D721Med (cell line): ENCODE measurements around the gene LARP4B.

Source experiments
- DNase-seq: peaks from one replicate; pipeline ENCODE4 v3.0.0; 2011; ENCODE audit warnings: low spot score; ENCODE audit not compliant: insufficient read length
- FAIRE-seq: peaks from 2 replicates; lab custom pipeline; 2011; peaks lifted over from hg19 to GRCh38; lab: Jason Lieb, UNC
- TF ChIP-seq, protein P1 (sequence below): IDR thresholded peaks from 2 replicates; pipeline ENCODE4 v1.5.1; 2012; ENCODE audit warnings: mild to moderate bottlenecking, control low read depth; ENCODE audit not compliant: insufficient read depth; ENCODE audit errors: missing control alignments

Gene LARP4B

GRCh38 chr10:931326-932318 is at the start of gene LARP4B:
TSS of gene LARP4B (minus strand) at chr10:931705. CDS start at chr10:885721, 45,984 bp downstream.
- TF ChIP-seq, protein P1, sequence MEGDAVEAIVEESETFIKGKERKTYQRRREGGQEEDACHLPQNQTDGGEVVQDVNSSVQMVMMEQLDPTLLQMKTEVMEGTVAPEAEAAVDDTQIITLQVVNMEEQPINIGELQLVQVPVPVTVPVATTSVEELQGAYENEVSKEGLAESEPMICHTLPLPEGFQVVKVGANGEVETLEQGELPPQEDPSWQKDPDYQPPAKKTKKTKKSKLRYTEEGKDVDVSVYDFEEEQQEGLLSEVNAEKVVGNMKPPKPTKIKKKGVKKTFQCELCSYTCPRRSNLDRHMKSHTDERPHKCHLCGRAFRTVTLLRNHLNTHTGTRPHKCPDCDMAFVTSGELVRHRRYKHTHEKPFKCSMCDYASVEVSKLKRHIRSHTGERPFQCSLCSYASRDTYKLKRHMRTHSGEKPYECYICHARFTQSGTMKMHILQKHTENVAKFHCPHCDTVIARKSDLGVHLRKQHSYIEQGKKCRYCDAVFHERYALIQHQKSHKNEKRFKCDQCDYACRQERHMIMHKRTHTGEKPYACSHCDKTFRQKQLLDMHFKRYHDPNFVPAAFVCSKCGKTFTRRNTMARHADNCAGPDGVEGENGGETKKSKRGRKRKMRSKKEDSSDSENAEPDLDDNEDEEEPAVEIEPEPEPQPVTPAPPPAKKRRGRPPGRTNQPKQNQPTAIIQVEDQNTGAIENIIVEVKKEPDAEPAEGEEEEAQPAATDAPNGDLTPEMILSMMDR = no peak
- peak; percentile 84 for DNase-seq
- FAIRE-seq = no peak

DNA sequence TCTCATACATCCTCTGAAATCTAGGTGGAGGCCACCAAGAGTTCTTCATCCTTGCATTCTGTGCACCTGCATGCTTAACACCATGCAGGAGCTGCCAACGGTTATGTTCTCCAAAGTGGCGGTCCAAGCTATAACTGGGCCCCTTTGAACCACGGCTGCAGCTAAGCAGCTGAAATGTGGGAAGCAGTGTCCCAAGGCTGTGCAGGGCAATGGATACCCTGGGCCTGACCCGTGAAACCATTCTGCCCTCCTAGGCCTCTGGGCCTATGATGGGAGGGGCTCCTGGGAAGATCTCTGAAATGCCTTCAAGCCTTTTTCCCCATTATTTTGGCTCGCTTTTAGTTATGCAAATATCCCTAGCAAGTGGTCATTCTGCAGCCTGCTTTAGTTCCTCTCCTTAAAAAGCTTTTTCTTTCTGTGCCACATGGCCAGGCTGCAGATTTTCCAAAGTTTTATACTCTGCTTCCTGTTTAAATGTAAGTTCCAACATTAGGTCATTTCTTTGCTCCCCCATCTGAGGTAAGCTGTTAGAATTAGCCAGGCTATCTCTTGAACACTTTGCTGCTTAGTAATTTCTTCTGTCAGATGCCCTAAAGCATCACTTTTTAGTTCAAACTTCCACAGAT is 49.1 kb upstream of the LARP4B start:
- FAIRE-seq (no peak), DNase-seq (no peak)
- TF ChIP-seq, protein P1 = no peak

GRCh38 chr10:978826-979421 is 47.4 kb upstream of the LARP4B start:
- no peak for FAIRE-seq
- TF ChIP-seq, protein P1 = no peak
- DNase-seq = no peak

GRCh38 chr10:976316-976715 is 44.8 kb upstream of the LARP4B start:
- TF ChIP-seq, protein P1 = no peak
- FAIRE-seq (no peak), DNase-seq (no peak)

DNA sequence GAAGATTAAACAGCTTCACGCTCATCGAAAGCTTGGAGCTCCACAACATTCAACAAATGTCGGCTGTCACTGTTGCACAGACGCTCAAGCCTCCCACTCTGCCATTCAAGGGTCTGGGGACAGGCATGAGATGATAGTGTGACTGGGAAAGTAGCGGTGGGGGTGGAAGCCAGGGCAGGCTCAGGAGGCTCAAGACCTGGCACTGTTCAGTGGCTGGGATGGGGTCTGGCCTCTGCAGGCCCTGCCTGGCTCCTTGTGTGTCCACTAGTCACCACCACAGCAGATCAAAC is 43.2 kb upstream of the LARP4B start:
- DNase-seq (no peak), FAIRE-seq (no peak)
- TF ChIP-seq, protein P1 = no peak

DNA sequence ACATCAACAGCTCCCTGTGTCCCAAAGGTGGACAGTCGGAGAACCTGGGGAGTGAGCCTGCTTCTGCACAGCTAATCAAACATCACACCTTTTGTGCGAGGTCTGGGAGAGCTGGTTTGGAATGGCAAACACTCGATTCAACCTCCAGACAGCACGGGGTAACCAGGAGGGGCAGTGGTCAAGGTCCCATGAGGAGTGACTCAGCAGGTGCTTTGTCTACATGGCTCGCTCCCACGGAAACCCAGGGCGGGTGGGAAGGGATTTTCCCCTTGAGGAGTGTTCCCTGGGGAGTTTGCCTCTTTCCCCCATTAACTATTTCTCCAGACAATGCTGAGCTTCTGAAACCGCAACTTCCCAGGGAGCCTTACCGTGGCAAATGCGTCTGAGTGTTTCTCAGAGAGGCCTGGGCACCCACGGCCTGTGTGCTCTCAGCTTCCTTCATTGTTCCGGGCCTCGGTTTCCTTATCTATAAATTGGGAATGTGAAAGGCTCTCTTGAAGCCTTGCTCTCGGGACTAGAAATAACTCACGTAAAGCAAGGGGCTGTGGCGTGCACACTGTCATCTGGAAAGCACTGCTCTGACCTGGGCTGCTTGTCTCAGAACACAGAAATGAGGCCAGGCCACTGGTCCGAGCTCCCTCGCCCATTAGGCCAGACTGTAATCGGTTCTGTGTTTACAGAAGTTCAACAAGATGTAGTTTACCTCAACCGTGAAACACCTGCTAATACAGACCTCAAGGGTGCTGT is 42.7 kb upstream of the LARP4B start:
- FAIRE-seq (no peak), DNase-seq (no peak)

More for the DNA sequence above, 42.7 kb upstream of the LARP4B start:
- TF ChIP-seq, protein P1 = no peak
